GM12892 (cell line): ENCODE results near the gene SIGLEC10.

Source experiments
- POLR2A ChIP-seq: IDR thresholded peaks from 2 replicates; pipeline ENCODE4 v1.6.1; 2011; ENCODE audit warnings: low read depth, low read length, control low read depth
- POLR2AphosphoS5 ChIP-seq: IDR thresholded peaks from 2 replicates; pipeline ENCODE4 v1.6.1; 2011; ENCODE audit warnings: low read depth, low read length, control low read depth
- TAF1 ChIP-seq: IDR thresholded peaks from 2 replicates; pipeline ENCODE4 v1.6.1; 2011; ENCODE audit warnings: low read depth, mild to moderate bottlenecking, control low read depth, low read length, borderline replicate concordance

GRCh38 chr19:51377422-51377821 lies 40.0 kb downstream of the SIGLEC10 start:
- no peak for TF ChIP-seq TAF1
- TF ChIP-seq POLR2AphosphoS5 = no peak
- no peak for TF ChIP-seq POLR2A
